GM12891 (cell line): ENCODE data around the gene C19orf44.

Source experiments
- PAX5 ChIP-seq: IDR thresholded peaks from 2 replicates; pipeline ENCODE4 v1.6.1; 2011; ENCODE audit warnings: low read length, moderate library complexity, mild to moderate bottlenecking; ENCODE audit not compliant: insufficient read depth, severe bottlenecking
- POLR2A ChIP-seq: IDR thresholded peaks from 2 replicates; pipeline ENCODE4 v1.6.1; 2011; ENCODE audit warnings: low read depth, low read length, control low read depth
- POLR2AphosphoS5 ChIP-seq: IDR thresholded peaks from 2 replicates; pipeline ENCODE4 v1.6.1; 2011; ENCODE audit warnings: low read depth, low read length, control low read depth
- POU2F2 ChIP-seq: IDR thresholded peaks from 2 replicates; pipeline ENCODE4 v1.6.1; 2011; ENCODE audit warnings: low read depth, mild to moderate bottlenecking, control low read depth, low read length, moderate library complexity
- SPI1 ChIP-seq: IDR thresholded peaks from 2 replicates; pipeline ENCODE4 v1.6.1; 2011; ENCODE audit warnings: low read depth, low read length, control low read depth
- TAF1 ChIP-seq: IDR thresholded peaks from 2 replicates; pipeline ENCODE4 v1.6.1; 2011; ENCODE audit warnings: low read depth, low read length, control low read depth

DNA sequence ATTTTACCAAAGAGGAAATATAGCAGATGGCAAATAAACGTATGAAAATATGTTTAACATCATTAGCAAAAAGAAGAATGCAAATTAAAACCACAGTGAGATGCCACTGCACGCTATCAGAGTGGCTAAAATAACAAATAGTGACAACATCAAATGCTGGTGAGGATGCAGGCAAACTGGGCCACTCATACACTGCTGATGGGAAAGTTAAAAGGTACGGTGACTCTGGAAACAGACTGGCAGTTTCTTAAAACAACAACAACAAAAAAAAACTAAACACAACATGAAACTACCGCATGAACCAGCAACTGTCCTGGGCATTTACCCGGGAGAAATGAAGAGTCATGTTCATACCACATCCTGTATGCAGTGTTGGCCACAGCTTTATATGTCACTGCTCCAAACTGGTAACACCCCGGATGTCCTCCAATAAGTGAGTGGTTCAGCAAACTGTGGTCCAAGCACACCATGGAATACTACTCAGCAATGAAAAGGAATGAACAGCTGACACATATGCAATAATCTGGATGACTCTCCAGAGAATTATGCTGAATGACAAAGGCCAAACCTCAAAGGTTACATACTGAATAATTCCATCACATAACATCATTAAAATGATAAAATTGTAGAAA lies 46.7 kb upstream of the C19orf44 start:
- TF ChIP-seq POLR2A: no peak
- TF ChIP-seq SPI1: no peak
- 0 out of 2 replicates have a peak, but pooled peaks have one; percentile 25 for TF ChIP-seq POLR2AphosphoS5
- TF ChIP-seq TAF1: no peak
- peak; percentile 96 for TF ChIP-seq POU2F2
- TF ChIP-seq PAX5: no peak
